NCI-H510A treated with DMSO at 0.1 percent for 48 hours (cell line): ENCODE results near the gene ARRDC4.
A peak's percentile ranks its signal among the peaks of the same experiment; 100 is the strongest.
"Not testable (repeated sequence)": the region's sequence is repeated elsewhere in the genome, so short reads cannot be mapped to it uniquely, and the experiment has no call there.

Source experiments
- DNase-seq: peaks from one replicate; lab custom pipeline; 2025; lab: John Stamatoyannopoulos, UW

The ARRDC4 gene

GRCh38 chr15:97966246-97966645 lies 5.7 kb downstream of the ARRDC4 start:
- no peak for DNase-seq

DNA sequence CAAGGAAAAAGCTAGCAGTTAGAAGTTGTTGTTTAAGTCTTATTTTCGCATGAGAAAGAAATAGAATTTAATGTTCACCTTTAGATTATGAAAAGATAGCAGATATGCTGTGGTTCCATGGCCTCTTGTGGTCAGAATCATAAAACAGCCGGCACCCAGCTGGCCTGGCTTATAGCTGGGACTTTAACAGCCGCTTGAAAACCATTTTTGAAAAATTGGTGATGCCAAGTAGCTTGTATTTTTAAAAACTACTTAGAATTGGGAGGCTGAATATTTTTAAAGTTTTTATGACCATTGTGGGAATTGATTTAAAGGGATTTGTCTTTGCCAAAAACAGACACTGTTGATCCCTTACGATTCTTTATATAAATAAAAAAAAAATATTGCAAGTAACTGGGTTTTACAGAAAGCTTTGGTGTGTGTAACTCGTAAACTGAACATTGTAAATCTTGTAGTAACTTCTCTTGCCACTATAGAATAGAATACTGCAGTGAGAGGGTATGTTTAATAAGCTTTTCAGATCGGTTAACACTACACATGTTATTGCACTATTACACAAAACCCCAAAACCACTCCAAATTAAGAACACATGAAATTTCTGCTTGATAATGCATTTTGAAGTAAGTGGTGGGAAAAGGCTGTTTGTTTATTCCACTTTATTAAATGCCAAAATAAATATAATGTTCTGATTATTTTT lies 6.6 kb downstream of the ARRDC4 start:
- DNase-seq: no peak

- no peak for DNase-seq
Observed at GRCh38 chr15:97967881-97968280, 7.4 kb downstream of the ARRDC4 start.

- no peak for DNase-seq
Observed at GRCh38 chr15:97968380-97968779, 7.9 kb downstream of the ARRDC4 start.

DNA sequence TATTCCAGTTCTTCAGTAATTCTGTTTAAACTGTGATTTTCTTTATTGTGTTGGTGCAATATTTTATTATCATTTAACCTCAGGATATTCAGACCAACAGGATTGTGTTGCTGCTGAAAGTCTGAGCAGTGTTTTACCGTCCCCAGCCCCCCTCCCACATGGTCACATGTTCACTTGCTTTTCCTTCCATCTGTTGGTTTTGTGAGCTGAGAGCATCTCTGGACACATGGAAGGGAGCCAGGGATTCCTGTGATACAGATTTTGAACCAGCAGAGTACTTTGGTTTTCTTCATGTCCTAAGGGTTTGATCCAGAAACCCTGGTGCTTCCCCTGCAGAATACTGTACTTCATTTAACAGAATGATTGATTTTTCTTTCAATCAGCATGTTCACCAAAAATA lies 11.9 kb downstream of the ARRDC4 start:
- DNase-seq: no peak

DNA sequence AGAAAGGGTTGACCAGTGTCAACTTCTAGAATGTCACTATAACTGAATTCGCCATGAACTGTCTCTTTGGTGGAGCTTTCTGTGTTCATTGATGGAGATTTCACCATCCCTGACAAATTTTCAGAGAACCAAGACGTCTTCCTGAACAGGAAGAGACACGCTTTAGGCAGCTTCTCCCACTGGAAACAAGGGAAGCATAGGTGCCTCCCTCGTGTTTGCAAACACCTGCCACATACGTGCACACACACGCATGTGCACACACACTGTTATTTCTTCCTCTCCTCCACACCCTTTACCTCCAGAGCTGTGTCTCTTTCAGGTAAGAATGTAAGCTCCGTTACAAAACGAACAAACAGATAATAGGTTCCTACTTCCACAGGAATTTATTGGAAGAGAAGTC lies 15.6 kb downstream of the ARRDC4 start:
- no peak for DNase-seq

DNA sequence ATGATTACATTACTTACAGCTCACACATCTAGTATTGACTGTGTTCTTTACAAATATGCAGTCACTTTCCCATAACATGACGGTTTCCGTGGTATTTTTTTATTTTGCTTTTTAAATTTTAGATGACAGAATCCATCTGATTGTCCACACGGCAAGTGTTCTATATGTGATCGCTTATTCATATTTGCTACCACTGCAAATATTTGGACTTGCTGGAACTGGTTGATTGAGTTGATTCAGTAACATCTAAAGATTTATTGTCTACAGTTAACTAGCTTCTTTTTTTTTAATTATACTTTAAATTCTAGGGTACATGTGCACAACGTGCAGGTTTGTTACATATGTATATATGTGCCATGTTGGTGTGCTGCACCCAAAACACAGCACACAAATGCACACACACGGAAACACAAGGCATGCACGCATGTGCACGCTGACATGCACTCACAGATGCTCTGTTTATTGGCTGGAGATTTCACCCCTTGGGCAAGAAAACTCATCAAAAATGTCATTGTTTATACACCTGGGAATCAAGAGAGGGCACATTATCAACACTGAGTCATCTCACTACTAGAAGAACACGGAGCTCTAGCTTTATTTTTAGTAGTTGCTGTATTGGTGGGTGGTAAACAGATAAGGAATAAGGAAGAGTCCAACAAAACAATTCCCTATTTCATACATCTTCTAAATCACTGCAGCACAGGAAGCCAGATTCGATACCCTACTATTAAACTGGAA lies 16.4 kb downstream of the ARRDC4 start:
- no peak for DNase-seq

- peak; percentile 2 for DNase-seq
Observed at GRCh38 chr15:97977734-97978133, 17.2 kb downstream of the ARRDC4 start.

DNA sequence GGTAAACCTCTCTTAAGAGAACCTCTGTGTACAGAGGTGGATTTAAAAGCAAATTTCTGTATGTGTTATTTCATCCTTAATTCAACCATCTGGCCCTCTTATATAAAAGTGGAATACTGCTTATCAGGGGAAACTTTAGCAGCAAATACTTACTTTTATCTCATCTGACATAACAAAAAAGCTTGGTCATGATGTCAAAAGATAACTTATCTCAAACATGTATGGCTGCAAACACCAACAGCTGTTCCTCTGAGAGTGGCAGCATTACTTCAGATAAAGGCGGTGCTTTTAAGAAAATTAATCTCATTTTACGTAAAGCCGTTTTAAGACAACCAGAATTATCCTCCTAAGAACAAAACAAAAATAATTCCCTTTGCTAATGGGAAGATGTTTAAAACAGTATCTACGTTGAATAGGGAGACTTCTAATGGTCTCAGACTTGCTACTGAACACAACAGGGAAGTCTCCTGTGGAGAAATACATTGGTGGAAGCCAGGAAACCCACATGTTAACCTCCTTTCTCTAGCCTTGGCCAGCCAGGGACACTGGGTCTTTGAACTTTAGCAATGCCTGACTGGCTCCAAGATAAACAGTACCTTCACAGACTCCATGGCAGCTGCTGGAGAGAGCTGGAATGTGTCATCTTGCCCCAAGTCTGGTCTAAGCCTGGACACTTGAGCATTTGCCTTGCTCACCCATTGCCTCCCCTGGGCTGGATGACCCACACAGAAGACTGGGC lies 18.1 kb downstream of the ARRDC4 start:
- DNase-seq: no peak

DNA sequence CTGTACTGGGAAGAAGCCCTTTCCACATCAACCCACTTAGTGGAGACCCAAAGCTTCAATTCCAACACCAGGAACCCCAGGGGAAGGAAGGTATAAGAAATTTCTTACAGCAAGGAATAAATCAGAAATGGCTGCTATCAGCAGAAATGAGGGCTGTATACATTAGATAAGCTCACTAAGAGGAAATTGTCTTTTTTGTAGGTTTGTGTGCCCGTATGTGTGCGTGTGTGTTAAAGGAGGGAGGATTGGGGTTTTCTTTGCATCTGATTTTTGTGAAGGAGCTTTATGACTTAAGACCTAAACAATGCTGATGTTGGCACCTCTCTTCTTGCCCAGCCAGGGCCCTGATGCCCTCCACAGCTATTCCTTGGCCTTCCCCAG lies 18.6 kb downstream of the ARRDC4 start:
- DNase-seq: no peak

DNA sequence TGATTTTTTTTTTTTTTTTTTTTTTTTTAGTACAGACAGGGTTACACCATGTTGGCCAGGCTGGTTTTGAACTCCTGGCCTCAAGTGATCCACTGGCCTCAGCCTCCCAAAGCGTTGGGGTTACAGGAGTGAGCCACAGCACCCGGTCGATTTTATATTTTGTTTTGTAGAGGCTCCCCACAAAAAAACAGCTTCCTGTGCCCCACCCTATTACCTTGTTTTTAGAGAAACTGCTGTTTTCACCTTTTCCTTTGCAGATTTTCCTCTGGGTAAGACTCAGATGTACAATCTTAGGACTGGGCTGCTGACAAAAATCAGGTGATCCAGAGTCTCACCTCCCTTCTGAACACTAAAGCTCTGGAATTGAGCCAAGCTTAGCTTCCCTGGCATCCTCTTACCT lies 20.6 kb downstream of the ARRDC4 start:
- DNase-seq: no peak

GRCh38 chr15:97981758-97982157 lies 21.3 kb downstream of the ARRDC4 start:
- no peak for DNase-seq

GRCh38 chr15:97984157-97984556 lies 23.7 kb downstream of the ARRDC4 start:
- DNase-seq: no peak

DNA sequence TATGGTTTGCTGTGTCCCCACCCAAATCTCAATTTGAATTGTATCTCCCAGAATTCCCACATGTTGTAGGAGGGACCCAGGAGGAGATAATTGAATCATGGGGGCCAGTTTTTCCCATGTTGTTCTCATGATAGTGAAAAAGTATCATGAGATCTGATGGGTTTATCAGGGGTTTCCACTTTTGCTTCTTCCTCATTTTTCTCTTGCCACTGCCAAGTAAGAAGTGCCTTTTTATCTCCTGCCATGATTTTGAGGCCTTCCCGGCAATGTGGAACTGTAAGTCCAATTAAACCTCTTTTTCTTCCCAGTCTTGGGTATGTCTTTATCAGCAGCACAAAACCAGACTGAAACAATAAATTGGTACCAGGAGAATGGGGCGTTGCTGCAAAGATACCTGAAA lies 25.5 kb downstream of the ARRDC4 start:
- not testable (repeated sequence) for DNase-seq

- DNase-seq: no peak
Observed at GRCh38 chr15:97986781-97987180, 26.3 kb downstream of the ARRDC4 start.

DNA sequence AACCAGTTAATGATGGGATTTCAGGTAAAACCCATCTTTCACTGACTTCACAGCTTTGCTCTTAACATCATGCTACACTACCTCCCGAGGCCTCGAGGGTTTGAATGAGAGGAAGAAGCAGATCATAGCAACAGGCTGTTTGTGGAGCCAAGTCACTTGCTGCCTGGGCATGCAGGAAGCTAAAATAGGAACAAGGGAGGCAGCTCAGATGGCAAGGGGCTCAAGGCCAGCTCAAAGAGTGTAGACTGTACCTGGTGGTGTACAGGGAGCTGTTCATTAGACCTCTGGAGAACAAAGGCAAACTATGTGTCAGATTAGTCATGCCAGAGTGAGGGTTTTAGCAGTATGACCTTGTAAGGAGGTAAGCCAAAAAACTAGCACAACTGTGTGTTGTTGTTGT lies 28.8 kb downstream of the ARRDC4 start:
- no peak for DNase-seq

DNA sequence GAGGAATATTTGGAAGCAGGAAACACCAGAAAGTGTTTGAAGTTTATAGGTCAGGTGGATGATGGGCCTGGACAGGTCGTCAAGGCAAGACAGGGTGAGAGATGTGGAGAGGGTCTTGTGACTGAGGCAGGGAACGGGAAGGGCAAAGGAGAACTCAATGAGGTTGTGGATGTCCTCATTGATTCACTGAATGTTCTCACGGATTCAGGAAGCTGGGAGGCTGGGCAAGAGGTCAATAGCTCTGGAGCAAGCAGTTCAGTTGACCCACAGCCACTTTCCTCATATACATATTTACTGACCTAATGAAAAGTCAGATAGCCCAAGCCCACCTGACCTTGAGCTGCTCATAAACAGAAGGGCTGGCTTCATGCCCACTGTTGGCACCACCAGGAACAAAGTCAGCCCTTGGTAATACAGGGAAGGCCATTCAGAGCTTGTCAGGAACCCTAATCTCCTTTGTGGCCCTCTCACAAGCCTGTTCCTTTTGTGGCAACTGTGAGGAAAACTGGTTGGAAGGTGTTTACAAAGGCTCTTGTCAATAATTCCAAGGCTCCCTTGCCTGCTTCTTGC lies 31.6 kb downstream of the ARRDC4 start:
- no peak for DNase-seq

- DNase-seq: no peak
Observed at GRCh38 chr15:97992823-97993222, 32.3 kb downstream of the ARRDC4 start.

DNA sequence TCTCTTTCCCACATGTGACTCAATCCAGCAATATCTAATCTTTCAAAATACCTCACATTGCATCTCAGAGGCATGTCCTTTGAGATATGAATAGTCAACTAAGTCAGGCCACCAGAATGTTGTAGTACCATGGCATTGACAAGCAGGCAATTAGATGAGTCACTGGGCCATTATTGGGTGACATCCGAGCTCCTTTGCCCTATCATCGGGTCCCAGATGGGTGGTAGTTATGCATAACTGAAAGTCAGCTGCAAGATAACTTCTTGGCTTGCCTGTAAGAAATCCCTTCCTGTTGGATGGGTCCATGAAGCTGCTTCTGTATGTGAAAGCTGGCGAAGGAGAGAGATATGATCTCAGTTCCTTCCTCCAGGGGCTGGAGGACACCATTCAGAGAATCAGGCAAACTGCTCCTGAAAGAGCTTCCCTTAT lies 32.8 kb downstream of the ARRDC4 start:
- no peak for DNase-seq

GRCh38 chr15:97994236-97994635 lies 33.7 kb downstream of the ARRDC4 start:
- no peak for DNase-seq

- DNase-seq: no peak
Observed at GRCh38 chr15:97995192-97995591, 34.7 kb downstream of the ARRDC4 start.

DNA sequence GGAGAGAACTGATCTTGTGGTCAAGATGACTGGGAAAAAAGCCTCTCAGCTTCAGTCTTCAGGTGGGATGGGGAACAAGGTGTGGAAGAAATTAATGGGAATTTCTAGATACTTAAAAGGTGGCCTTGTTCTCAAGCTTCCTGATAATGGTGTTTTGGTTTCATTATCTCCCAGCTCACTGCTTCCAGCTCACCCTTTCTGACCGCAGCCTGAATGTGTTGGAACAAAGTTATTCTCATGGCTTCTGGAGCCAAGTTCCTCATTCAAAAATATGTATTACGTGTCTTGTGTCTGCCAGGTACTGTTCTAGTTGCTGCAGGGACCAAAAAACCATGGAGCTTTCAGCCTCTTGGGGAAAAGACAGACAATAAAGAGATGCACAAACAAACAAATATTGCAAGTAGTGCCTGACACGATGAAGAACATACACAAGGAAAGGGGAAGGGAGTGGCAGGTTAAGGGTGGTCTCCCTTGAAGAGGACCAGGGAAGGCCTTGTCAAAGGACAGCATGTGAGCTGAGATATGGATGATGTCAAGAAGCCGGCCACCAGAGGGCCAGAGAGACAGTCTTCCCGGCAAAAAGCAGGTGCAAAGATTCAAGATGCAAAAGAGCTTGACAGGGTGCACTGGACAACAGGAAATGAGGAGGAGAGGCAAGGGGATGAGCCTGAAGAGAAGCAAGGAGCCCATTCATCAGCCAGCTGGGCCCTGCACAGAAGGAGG lies 35.5 kb downstream of the ARRDC4 start:
- DNase-seq: no peak
